Type B pancreatic cell (in vitro differentiated cells): ENCODE data around the gene EEF1A2. TPM values are rescaled to one million over a fixed set of nuclear protein-coding genes. Genes with fewer than 3 reads are reported as not detected.

ENCODE experiments used
- DNase-seq: peaks from one replicate; pipeline ENCODE4 v3.0.0; 2021; ENCODE audit warnings: mixed read lengths; ENCODE audit not compliant: unreplicated experiment; ENCODE audit errors: extremely low spot score
- H3K27ac Mint-ChIP-seq: 2 replicates; pipeline ENCODE4 v1.8.0; 2021; ENCODE audit warnings: mild to moderate bottlenecking, mixed read lengths
- H3K27me3 Mint-ChIP-seq: 2 replicates; pipeline ENCODE4 v1.8.0; 2021; ENCODE audit warnings: mixed read lengths
- H3K36me3 Mint-ChIP-seq: 2 replicates; pipeline ENCODE4 v1.8.0; 2021; ENCODE audit warnings: mixed read lengths
- H3K4me1 Mint-ChIP-seq: one replicate; pipeline ENCODE4 v1.8.0; 2021; ENCODE audit warnings: mixed read lengths; ENCODE audit not compliant: unreplicated experiment
- H3K4me3 Mint-ChIP-seq: 2 replicates; pipeline ENCODE4 v1.8.0; 2021; ENCODE audit warnings: mild to moderate bottlenecking, mixed read lengths
- H3K9me3 Mint-ChIP-seq: 2 replicates; pipeline ENCODE4 v1.8.0; 2021; ENCODE audit warnings: mixed read lengths
- total RNA-seq: library from RNA; stranded (reverse); gene quantifications from 2 replicates; pipeline ENCODE4 v1.2.1, GENCODE V29; 2021; ENCODE audit warnings: low replicate concordance
- TF ChIP-seq, protein P1 (sequence below): fragments of 200-600 bp; sonication (generic); conservative IDR thresholded peaks from 2 replicates; pipeline ENCODE4 v1.5.0; 2021; ENCODE audit warnings: antibody characterized with exemption, mild to moderate bottlenecking

The EEF1A2 gene
- total RNA-seq, 1 donor from 2014 or later: 20.5 TPM

- no peak for DNase-seq
- H3K36me3 Mint-ChIP-seq: no peaks in the 10 kb centered on the region
- H3K4me1 Mint-ChIP-seq: no peaks in the 10 kb centered on the region
- H3K9me3 Mint-ChIP-seq: peaks cover 5% of the 10 kb centered on the region
- TF ChIP-seq, protein P1, sequence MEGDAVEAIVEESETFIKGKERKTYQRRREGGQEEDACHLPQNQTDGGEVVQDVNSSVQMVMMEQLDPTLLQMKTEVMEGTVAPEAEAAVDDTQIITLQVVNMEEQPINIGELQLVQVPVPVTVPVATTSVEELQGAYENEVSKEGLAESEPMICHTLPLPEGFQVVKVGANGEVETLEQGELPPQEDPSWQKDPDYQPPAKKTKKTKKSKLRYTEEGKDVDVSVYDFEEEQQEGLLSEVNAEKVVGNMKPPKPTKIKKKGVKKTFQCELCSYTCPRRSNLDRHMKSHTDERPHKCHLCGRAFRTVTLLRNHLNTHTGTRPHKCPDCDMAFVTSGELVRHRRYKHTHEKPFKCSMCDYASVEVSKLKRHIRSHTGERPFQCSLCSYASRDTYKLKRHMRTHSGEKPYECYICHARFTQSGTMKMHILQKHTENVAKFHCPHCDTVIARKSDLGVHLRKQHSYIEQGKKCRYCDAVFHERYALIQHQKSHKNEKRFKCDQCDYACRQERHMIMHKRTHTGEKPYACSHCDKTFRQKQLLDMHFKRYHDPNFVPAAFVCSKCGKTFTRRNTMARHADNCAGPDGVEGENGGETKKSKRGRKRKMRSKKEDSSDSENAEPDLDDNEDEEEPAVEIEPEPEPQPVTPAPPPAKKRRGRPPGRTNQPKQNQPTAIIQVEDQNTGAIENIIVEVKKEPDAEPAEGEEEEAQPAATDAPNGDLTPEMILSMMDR: no peak
- peaks cover 27% of the 10 kb centered on the region for H3K27me3 Mint-ChIP-seq
- H3K4me3 Mint-ChIP-seq: no peak overlapping the region
- H3K27ac Mint-ChIP-seq: no peak overlapping the region
Observed at GRCh38 chr20:63502671-63503172, 3.8 kb upstream of the EEF1A2 start.

- Mint-ChIP-seq H3K9me3 (peaks cover 5% of the 10 kb centered on the region), H3K36me3 (no peaks in the 10 kb centered on the region), H3K4me3 (no peak overlapping the region), H3K27ac (no peak overlapping the region), H3K27me3 (peaks cover 32% of the 10 kb centered on the region), H3K4me1 (no peaks in the 10 kb centered on the region)
- DNase-seq: no peak
- TF ChIP-seq, protein P1: no peak
Observed at GRCh38 chr20:63501818-63502670, 3.2 kb upstream of the EEF1A2 start.

GRCh38 chr20:63500902-63501817 is 2.3 kb upstream of the EEF1A2 start:
- Mint-ChIP-seq H3K9me3 (peaks cover 5% of the 10 kb centered on the region), H3K4me1 (no peaks in the 10 kb centered on the region), H3K36me3 (no peaks in the 10 kb centered on the region), H3K27ac (no peak overlapping the region), H3K4me3 (peak overlapping the region; percentile 67), H3K27me3 (peaks cover 35% of the 10 kb centered on the region)
- DNase-seq: no peak
- TF ChIP-seq, protein P1: no peak

DNA sequence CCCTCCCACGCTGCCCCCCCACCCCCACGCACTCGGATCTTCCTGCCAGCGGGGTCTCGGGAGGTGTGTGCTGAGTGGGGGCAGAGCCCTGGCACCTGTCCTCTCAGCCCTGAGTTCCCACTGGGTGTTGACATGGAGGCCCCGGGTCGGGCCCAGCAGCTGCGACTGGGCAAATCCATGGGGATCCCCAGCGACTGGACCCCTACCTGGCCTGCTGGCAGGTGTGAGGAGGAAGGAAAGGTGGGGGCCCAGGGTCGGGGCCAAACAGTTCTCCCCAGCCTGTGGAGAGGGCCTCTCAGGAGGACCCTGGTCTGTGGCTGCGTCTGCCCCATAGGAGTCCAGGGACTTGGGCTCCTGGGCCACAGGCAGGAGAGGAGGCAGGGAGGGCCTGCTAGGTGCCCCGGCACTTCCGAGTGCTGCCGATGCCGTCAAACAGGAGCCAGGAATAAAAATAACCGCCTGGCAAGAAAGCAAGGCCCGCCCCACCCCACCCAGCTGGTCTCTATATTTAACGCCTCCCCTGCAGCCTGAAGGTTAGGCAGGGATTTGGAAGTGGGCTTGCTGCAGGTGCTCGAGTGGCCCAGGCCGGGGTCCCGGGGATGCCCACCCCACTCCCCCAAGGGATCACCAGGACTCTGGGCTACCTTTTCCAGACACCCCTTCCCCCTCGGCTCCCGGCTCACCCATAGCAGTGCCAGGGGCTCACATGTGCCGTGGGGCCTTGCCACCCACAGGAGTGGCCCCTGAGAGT is 1.4 kb upstream of the EEF1A2 start:
- no peak overlapping the region for H3K27ac Mint-ChIP-seq
- peaks cover 5% of the 10 kb centered on the region for H3K9me3 Mint-ChIP-seq
- TF ChIP-seq, protein P1: no peak
- no peaks in the 10 kb centered on the region for H3K36me3 Mint-ChIP-seq
- no peaks in the 10 kb centered on the region for H3K4me1 Mint-ChIP-seq
- no peak overlapping the region for H3K4me3 Mint-ChIP-seq
- H3K27me3 Mint-ChIP-seq: peaks cover 36% of the 10 kb centered on the region
- DNase-seq: peak; percentile 67

- H3K4me3 Mint-ChIP-seq: no peak overlapping the region
Observed at GRCh38 chr20:63499338-63499969, 571 bp upstream of the EEF1A2 start.

More at GRCh38 chr20:63499338-63499969, 571 bp upstream of the EEF1A2 start:
- Mint-ChIP-seq H3K27ac (no peak overlapping the region), H3K36me3 (no peaks in the 10 kb centered on the region), H3K4me1 (no peaks in the 10 kb centered on the region), H3K27me3 (peaks cover 28% of the 10 kb centered on the region), H3K9me3 (no peaks in the 10 kb centered on the region)
- DNase-seq: peak; percentile 64
- TF ChIP-seq, protein P1: no peak
